GM19438 (cell line): ENCODE data around the gene FAM193A.
A peak's percentile ranks its signal among the peaks of the same experiment; 100 is the strongest.
"Not testable (repeated sequence)": the region's sequence is repeated elsewhere in the genome, so short reads cannot be mapped to it uniquely, and the experiment has no call there.

Source experiments
- ATAC-seq: cut with Tn5 transposase; IDR thresholded peaks from one replicate; pipeline ENCODE4 v1.9.1; 2021; ENCODE audit warnings: low read depth; ENCODE audit not compliant: unreplicated experiment

The FAM193A gene

DNA sequence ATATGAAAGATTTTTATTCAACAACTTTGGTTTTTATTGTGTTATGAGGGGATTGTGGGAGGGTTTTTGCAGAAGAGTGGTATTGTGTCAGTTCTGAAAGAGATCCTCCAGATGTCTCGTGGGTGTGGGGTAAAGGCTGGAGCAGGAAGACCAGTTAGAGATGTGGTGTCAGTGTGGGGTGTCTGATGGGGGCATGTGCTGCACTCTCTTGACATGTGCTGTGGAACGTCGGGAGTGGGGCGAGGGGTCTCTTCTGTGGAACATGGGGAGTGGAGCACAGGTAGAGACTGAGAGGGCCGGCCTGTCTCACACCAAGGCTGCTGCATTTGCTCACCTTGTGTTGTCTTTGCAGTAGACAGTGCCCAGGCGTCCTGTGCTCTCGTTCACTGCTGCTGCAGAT, 37.6 kb downstream of the FAM193A start:
- ATAC-seq = no peak

DNA sequence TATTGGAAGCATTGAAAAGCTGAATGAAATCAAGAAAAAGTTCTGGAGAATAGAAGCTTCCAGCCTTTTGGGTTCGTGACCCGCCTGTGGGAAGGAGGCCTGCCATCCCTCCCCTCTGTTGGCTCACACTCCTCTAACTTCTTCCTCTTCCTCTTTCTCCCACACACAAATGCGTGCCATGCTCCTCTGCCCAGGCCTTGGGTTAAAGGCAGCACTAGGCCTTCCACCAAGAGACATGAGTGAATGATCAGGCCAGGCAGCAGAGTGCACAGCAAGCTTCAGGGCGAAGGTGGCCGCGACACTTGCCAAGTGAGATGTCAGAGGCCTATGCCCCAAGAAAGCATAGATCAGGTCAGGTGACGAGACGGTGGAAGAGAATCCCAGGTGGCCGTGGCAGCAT, 38.4 kb downstream of the FAM193A start:
- no peak for ATAC-seq

DNA sequence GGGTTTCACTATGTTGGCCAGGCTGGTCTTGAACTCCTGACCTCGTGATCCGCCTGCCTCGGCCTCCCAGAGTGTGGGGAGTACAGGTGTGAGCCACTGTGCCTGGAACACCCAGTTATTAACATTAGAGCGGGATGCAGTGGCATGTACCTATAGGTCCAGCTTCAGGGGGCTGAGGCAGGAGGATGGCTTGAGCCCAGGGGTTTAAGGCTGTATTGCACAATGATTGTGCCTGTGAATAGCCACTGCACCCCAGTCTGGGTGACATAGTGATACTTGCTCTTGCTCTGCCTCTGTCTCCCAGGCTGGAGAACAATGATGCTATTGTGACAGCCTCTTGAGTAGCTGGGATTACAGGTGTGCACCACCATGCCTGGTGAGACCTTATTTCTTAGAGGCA, 39.8 kb downstream of the FAM193A start:
- no peak for ATAC-seq

DNA sequence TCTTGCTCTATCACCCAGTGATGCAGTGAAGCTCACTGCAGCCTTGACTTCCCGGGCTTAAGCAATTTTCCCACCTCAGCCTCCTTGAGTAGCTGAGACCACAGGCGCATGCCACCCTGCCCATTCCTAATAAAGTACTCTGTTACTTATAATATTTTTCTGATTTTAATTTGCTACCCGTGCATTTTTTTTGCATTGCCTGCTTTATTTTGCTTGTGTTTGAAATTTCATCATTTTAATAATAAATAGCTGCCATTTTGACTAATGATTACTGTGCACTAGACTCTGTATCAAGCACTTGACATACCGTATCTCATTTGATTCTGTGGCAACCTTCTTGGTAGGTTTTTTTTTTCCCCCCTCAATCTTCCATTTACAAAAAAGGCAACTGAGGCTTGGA, 41.7 kb downstream of the FAM193A start:
- ATAC-seq = no peak

DNA sequence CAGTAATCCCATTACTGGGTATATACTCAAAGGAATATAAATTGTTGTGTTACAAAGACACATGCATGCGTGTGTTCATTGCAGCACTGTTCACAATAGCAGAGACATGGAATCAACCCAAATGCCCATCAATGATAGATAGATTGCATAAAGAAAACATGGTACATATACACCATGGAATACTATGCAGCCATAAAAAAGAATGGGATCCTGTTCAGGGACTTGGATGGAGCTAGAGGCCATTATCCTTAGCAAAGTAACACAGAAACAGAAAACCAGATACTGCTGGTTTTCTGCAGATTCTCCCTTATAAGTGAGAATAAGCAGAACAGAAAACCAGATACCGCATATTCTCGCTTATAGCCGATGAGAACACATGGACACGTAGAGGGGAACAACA, 43.5 kb downstream of the FAM193A start:
- ATAC-seq = no peak

DNA sequence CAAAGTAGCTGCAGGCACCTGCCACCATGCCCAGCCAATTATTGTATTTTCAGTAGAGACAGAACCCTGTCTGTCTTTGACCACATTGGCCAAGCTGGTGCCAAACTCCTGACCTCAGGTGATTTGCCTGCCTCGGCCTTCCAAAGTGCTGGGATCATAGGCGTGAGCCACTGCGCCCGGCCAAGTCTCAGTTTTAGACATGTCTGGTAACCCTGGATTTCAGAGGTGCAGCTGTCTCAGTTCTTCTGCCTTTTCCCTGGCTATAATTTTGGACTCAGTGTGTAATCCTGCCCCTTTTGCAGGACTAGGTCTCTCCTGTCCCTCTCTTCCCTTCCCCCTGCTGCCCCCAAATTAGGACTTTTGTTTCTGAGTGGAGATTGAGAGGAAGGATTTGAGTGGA, 46.6 kb downstream of the FAM193A start:
- ATAC-seq = no peak

DNA sequence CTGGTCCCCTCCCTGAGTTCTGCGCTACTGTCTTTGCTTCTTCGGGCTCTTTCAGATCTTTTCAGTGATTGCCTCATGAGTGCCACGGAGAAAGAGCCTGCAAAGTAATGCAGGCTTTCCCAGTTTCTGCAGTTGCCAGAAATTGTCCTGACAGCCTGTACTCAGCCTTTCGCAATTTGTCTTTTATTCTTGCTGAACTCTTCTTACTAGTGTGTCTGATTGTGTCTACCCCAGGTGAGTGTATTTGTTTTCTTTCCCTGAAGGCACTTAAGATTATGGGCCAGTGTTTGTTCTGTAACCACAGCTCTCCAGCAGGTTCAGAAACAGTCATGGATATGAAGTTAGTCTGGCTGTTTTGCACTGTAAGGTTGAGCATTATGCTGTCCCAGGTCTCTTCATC, 47.1 kb downstream of the FAM193A start:
- no peak for ATAC-seq

DNA sequence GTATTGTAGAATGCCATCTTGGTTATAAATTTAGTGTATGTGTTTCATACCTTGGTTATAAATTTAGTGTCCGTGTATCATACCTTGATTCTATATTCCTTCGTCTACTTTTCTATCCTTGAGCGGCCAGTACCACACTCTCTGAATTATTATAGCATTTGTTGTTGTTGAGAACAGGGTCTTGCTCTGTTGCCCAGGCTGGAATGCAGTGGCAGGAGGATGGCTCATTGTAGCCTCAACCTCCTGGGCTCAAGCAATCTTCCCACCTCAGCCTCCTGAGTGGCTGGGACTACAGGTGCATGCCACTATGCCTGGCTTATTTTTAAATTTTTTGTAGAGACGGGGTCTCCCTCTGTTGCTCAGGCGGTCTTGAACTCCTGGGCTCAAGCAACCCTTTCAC, 50.1 kb downstream of the FAM193A start:
- ATAC-seq = no peak

DNA sequence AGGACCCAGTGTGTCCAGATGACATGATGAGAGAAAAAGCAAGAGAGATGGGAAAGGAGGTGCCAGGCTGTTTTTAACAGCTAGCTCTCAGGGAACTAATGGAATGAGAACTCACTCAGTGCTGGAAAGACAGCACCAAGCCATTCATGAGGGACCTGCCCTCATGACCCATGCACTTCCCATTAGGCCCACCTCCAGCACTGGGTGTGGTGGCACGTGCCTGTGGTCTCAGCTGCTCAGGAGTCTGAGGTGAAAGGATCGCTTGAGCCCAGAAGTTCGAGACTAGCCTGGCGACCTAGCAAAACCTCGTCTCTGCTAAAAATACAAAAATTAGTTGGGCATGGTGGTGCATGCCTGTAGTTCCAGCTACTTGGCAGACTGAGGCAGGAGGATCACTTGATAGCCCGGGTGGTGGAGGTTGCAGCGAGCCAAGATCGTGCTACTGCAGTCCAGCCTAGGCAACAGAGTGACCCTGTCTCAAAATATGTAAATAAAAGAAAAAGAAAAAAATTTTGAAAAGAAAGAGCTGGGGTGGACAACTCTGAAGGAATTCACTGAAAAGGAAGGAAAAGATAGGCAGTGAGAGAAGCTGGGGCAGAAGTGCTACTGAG, 50.9 kb downstream of the FAM193A start:
- ATAC-seq = no peak

DNA sequence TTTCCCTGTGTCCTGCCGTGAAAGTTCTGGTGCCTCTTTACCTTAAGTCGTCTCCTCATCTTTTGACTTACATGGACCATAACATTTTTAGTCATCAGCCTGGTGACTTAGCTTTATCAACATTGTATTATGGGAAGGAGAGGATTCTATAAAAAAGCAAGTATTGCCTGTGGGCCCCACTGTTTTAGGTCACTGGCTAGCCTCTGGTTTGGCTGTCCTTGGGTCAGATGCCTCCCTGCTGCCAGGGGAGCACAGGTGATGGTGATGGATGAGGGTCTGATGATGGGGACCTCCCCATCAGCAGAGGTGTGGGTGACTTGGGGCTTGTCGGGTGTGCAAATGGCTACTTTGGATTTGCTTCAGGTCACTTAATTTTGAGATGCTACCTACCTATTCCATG, 51.8 kb downstream of the FAM193A start:
- ATAC-seq = no peak

DNA sequence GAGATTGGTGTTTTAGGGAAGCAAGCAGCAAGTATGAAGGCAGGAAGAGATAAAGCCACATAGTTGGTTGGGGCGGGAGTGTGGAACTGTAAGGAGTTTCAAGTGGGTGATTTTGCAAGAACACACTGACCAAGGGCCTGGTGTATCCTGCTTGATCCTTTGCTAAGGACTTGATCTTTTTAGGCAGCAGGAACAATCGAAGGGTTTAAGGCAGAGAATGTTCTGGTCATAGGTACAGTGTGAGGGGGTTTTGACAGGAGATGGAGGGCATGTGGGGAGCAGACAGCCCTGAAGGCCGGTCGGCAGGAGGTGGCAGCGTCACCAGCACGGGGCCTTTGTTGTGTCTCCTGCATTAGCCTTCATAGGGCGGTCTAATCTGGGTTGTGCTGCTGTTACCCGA, 54.7 kb downstream of the FAM193A start:
- ATAC-seq = no peak

DNA sequence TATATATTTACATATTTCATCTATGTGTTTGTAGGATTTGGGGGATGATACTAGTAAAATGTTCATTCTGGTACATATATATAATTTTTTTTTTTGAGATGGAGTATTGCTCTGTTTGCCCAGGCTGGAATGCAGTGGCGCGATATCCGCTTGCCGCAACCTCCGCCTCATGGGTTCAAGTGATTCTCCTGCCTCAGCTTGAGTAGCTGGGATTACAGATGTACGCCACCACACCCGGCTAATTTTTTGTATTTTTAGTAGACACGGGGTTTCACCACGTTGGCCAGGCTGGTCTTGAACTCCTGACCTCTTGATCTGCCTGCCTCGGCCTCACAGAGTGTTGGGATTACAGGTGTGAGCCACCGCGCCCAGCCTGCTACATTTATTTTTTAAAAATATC, 55.6 kb downstream of the FAM193A start:
- not testable (repeated sequence) for ATAC-seq

DNA sequence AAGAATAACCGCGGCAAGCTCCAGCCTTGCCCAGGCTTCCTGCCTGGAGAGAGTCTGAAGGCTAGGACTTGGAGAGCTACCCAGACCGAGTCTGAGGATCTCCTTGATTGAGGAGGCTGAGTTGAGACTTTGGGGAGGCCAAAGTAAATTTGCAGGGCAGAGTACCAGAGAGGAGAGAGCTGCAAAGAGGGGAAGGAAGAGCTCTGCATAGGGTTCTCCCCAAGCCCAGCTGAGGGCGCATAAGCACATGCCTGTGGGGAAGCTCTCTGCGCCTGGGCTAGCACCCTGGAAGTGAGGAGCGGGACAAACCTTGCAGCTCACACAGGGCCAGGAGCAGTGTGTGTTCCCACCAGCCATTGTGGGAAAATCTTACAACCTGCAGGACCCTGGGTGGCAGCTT, 56.1 kb downstream of the FAM193A start:
- ATAC-seq = no peak

DNA sequence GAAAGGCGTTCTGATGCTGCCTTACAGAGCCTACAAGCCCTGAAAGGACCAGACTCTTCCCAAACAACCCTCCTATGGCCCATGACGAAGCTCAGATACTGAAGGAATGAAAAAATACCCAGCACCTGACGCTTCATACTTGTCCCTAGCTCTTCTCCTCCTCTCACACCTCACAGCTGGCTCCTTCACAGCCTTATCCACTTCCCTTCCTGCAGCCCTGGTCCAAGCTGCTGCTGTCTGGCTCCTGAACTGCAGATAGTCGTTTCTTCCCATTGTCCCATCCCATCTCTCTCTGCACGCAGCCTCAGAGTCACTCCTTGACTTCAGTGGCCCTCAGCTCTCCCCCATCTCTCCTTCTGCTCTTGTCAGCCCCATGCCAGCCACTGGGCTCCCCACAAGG, 56.6 kb downstream of the FAM193A start:
- ATAC-seq = no peak

DNA sequence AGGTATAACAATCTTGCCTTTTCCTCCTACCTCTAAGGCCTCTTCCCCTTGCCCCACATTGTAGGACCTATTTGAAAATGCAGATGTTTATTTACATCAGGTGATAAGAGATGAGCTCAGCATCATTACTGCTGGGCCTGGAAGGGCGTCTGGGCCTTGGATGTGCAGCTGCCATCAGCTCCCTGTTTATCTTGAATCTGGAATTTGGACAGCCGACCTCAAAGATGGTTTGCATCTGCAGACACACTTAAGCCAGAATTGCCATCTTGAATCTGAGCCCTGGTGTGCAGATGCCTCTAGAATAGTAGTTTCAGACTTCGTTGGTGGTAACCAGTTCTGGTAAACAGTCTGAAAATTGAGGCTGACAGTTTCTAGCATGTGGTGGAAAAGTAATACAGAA, 59.0 kb downstream of the FAM193A start:
- no peak for ATAC-seq

DNA sequence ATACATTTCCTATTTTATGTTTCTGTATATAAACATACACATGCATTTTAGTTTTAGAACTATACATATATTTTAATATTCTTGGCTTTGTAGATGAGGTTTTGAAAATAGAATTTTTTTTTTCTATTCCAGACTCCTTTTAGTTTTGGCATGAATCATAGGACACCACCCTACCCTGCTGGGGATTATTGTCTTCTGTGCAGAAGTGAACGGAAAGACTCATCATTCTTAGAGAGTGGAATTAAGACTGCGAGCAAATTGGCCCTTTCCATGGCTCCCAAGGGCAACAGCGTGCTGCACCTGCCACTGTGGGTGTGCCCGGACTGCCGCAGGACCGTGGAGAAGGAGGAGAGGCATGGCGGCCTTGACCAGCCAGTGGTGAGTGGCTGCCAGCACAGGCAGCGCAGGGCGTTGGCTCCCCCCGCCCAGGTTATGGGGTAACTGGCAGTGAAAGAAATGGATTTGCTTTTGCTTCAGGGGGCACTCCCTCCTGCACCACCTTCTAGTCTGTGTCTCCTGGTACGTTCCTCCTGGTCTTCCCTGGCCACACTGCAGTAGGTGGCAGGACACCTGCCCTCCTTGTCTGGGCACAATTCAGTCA, 59.6 kb downstream of the FAM193A start:
- ATAC-seq = no peak

DNA sequence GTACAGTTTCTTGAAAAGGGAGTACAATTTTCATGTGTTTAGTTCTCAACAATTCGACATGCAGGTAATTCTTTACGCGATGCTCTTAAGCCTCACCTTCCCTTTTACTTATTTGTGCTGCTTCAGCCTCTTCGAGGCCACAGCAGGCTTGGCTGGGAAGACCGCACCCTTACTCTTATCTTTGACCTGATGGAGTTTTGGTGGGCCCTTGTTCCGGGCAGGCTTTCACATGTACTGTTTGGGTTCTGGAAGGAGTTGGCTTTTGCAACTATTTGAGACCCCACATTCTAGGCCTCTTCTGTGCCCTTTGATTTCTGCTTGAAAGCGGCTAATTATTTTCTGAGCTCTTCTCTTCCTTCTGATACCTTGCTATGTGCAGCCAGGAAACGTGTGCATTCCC, 60.2 kb downstream of the FAM193A start:
- no peak for ATAC-seq

DNA sequence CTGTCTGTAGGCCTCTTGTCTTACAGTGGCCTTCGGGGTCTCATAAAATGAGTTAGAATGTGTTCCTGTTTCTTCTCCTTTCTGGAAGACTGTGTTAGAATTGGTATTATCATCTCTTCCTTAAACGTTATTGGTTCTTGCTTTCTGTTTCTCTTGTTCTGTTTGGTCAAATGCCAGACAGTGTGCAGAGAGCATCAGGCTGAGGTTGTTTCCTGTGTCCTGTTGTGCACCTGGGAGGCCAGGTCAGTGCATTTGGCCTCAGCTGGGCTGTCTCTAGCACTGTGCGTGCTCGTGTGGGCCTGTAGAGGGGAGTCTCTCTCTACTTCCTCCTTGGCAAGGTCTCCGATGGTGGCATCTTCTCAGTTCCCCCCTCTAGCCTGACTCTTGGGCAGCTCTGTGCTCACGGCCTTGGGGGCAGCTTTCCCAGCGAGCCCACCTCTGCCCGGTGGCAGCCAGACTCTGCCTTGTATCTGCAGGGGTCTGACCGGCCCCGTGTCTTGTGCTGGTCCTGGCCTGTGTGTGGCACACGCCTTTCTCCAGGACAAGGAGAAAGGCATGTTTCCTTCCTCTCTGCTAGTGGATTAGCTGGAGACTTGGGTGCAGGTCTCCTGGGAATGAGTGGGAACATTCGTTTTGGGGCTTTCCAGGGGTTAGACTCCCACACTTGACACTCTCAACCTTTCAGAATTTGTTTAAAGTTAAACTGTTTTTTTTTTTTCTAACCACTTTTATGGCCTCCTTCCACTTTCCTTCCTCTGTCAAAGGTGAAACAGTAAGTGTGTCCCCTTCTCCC, 62.3 kb downstream of the FAM193A start:
- ATAC-seq = peak; percentile 79

DNA sequence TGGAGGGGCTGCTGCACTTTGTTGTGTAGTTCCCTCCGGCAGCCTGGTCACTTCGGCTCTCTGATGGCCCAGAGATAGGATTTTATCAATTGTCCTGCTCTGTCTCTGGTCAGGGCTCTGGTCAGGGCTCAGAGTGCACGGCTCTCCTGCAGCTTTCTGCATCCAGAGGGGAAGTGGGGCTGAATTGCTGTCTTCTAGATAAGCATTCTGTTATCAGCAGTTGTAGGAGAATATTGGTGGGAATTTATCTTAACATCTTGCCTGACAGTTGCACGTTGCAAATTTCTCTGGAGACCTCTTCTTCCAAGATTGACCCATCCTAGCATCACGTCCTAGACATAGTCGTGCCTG, 62.8 kb downstream of the FAM193A start:
- ATAC-seq = peak; percentile 24

DNA sequence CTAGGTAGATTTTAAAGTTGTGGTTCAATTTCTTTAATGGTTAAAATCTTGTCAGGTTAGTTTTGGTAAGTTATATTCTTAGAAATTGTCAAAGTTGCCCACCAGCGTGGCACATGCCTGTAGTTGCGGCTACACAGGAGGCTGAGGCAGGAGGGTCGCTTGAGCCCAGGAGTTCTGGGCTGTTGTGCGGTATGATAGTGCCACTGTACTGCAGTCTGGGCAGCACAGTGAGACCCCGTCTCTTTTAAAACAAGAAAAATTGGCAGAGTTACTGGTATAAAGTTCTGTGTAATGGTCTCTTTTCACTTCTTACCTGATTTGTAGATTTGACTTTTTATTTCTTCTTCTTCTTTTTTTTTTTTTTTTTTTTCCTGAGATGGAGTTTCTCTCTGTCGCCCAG, 64.4 kb downstream of the FAM193A start:
- no peak for ATAC-seq

DNA sequence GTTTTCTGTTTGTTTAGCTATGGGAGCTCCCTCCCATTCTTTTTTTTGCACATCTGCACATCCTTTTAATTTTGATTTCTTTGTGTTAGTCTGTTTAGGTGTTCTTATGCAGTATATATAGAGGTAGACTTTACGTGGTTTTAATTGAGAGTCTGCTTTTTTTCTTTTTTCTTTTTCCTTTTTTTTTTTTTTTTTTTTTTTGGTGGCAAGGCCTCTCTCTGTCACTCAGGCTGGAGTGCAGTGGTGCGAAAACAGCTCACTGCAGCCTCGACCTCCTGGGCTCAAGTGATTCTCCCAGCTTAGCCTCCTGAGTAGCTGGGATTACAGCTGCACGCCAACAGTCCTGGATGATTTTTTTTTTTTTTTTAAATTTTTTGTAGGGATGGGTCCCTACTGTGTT, 68.2 kb downstream of the FAM193A start:
- ATAC-seq = no peak

DNA sequence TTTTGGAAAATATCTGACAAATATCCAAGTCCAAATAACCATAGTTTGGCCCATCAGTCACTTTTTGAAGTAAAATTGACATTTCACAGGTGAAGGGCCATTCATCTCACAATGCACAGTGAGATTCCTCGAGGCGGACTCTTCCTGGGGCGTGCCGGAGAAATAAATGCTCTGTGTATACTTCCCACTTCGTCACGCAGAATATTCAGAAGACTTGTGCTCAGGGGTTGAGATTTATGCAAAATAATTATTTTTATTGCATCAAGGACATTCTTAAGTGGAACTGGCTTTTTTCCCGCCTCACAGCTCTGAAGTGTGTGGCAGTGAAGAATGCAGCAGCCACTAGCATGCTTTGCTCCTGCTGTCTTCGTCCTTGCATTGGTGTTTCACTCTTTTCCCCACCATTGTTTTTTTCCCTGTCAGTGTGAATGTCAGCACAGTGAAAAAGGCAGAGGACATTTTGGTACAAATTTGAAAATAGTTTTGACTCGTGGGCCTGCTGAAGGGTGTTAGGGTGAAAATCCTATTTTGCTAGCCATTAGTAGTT, 70.6 kb downstream of the FAM193A start:
- no peak for ATAC-seq
